HEK293 (cell line): ENCODE data around the gene DHRS7.

Source experiments
- BCL11A ChIP-seq: fragments of 450-650 bp; formaldehyde crosslinking; IDR thresholded peaks from 2 replicates; pipeline ENCODE4 v1.5.1; 2016; ENCODE audit warnings: low read depth, missing biosample characterization, missing genetic modification characterization
- HIC1 ChIP-seq: fragments of 450-650 bp; formaldehyde crosslinking; IDR thresholded peaks from 2 replicates; pipeline ENCODE4 v1.5.1; 2016; ENCODE audit warnings: missing biosample characterization, missing genetic modification characterization
- KLF16 ChIP-seq: fragments of 450-650 bp; formaldehyde crosslinking; IDR thresholded peaks from 2 replicates; pipeline ENCODE4 v1.5.1; 2017; ENCODE audit warnings: missing biosample characterization, missing genetic modification characterization
- KLF8 ChIP-seq: fragments of 450-650 bp; formaldehyde crosslinking; IDR thresholded peaks from 2 replicates; pipeline ENCODE4 v1.5.1; 2016; ENCODE audit warnings: missing biosample characterization, missing genetic modification characterization
- MZF1 ChIP-seq: fragments of 450-650 bp; formaldehyde crosslinking; IDR thresholded peaks from 2 replicates; pipeline ENCODE4 v1.5.1; 2017; ENCODE audit warnings: missing biosample characterization, missing genetic modification characterization, borderline replicate concordance
- OSR2 ChIP-seq: fragments of 450-650 bp; formaldehyde crosslinking; IDR thresholded peaks from 2 replicates; pipeline ENCODE4 v1.5.1; 2016; ENCODE audit warnings: missing biosample characterization, missing genetic modification characterization
- PRDM10 ChIP-seq: fragments of 450-650 bp; formaldehyde crosslinking; IDR thresholded peaks from 2 replicates; pipeline ENCODE4 v1.5.1; 2016; ENCODE audit warnings: missing biosample characterization, missing genetic modification characterization
- ZBTB21 ChIP-seq: fragments of 450-650 bp; formaldehyde crosslinking; IDR thresholded peaks from 2 replicates; pipeline ENCODE4 v1.5.1; 2017; ENCODE audit warnings: missing biosample characterization, missing genetic modification characterization
- ZNF121 ChIP-seq: fragments of 450-650 bp; formaldehyde crosslinking; IDR thresholded peaks from 2 replicates; pipeline ENCODE4 v1.5.1; 2016; ENCODE audit warnings: missing biosample characterization, missing genetic modification characterization
- ZNF2 ChIP-seq: fragments of 450-650 bp; formaldehyde crosslinking; IDR thresholded peaks from 2 replicates; pipeline ENCODE4 v1.5.1; 2016; ENCODE audit warnings: missing biosample characterization, missing genetic modification characterization
- ZNF211 ChIP-seq: fragments of 450-650 bp; formaldehyde crosslinking; IDR thresholded peaks from 2 replicates; pipeline ENCODE4 v1.5.1; 2016; ENCODE audit warnings: low read depth, missing biosample characterization, missing genetic modification characterization
- ZNF280D ChIP-seq: fragments of 450-650 bp; formaldehyde crosslinking; IDR thresholded peaks from 2 replicates; pipeline ENCODE4 v1.5.1; 2016; ENCODE audit warnings: missing biosample characterization, missing genetic modification characterization
- ZNF354C ChIP-seq: fragments of 450-650 bp; formaldehyde crosslinking; IDR thresholded peaks from 2 replicates; pipeline ENCODE4 v1.5.1; 2016; ENCODE audit warnings: missing biosample characterization, missing genetic modification characterization, low read depth, borderline replicate concordance
- ZNF37A ChIP-seq: fragments of 450-650 bp; IDR thresholded peaks from 2 replicates; pipeline ENCODE4 v1.5.1; 2018; ENCODE audit warnings: missing biosample characterization, missing genetic modification characterization
- ZNF48 ChIP-seq: fragments of 450-650 bp; formaldehyde crosslinking; IDR thresholded peaks from 2 replicates; pipeline ENCODE4 v1.5.1; 2016; ENCODE audit warnings: missing biosample characterization, missing genetic modification characterization
- ZNF513 ChIP-seq: fragments of 450-650 bp; IDR thresholded peaks from 2 replicates; pipeline ENCODE4 v1.5.1; 2018; ENCODE audit warnings: missing biosample characterization, missing genetic modification characterization
- ZNF514 ChIP-seq: fragments of 450-650 bp; formaldehyde crosslinking; IDR thresholded peaks from 2 replicates; pipeline ENCODE4 v1.5.1; 2016; ENCODE audit warnings: missing biosample characterization, missing genetic modification characterization
- ZNF521 ChIP-seq: fragments of 450-650 bp; formaldehyde crosslinking; IDR thresholded peaks from 2 replicates; pipeline ENCODE4 v1.5.1; 2017; ENCODE audit warnings: missing biosample characterization, mild to moderate bottlenecking, missing genetic modification characterization
- ZNF558 ChIP-seq: fragments of 450-650 bp; formaldehyde crosslinking; IDR thresholded peaks from 2 replicates; pipeline ENCODE4 v1.5.1; 2016; ENCODE audit warnings: missing biosample characterization, missing genetic modification characterization
- TF ChIP-seq, protein P1 (sequence below): fragments of 450-650 bp; formaldehyde crosslinking; IDR thresholded peaks from 2 replicates; pipeline ENCODE4 v1.5.1; 2016; ENCODE audit warnings: missing biosample characterization, missing genetic modification characterization
- TF ChIP-seq, protein P2 (sequence below): fragments of 450-650 bp; formaldehyde crosslinking; IDR thresholded peaks from 2 replicates; pipeline ENCODE4 v1.5.1; 2016; ENCODE audit warnings: missing biosample characterization, missing genetic modification characterization
- TF ChIP-seq, protein P3 (sequence below): fragments of 450-650 bp; formaldehyde crosslinking; IDR thresholded peaks from 2 replicates; pipeline ENCODE4 v1.5.1; 2017; ENCODE audit warnings: missing biosample characterization, missing genetic modification characterization

The DHRS7 gene

DNA sequence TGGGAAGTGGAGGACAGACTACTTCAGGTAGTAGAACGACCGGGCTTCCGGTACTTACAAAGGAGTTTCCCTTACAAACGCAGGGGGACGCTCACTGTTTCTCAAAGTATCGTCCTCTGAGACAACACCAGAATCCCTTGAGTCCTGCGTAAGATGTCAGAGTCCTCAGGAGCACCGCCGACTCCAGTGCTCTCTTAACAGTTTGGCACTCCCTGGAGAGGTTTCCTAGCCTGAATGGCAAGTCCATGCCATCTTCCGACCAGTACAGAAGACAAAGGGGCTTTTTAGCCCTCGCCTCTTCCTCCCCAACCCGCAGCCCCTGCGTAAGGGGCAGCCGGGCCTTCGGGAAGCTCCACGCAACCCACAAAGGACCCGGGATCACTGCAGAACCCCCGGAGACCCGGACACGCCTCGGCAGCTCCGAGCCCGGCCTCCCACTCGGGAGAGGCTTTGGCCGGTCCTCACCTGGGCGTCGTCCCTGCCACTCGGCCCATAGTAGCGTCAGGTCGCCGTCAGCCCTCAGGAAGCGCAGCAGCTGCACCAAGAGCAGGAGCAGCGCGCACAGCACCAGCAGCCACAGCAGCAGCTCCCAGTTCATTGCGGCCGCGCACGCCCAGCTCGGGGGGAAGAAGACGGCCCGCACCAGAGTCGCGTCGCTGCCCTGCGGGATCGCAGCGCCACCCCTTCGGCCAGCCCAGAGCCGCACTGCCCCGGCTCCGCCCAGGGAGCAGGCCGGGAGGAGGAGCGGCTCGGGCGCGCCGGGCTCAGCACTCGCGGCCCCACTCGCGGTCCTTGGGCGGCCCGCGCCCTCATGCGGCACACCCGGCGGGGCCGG, at the start of gene DHRS7 (continued):
- no peak for TF ChIP-seq KLF16
- no peak for TF ChIP-seq ZNF37A (tag by site-specific recombination)
- TF ChIP-seq OSR2, result peak; percentile 31
- TF ChIP-seq, protein P1, sequence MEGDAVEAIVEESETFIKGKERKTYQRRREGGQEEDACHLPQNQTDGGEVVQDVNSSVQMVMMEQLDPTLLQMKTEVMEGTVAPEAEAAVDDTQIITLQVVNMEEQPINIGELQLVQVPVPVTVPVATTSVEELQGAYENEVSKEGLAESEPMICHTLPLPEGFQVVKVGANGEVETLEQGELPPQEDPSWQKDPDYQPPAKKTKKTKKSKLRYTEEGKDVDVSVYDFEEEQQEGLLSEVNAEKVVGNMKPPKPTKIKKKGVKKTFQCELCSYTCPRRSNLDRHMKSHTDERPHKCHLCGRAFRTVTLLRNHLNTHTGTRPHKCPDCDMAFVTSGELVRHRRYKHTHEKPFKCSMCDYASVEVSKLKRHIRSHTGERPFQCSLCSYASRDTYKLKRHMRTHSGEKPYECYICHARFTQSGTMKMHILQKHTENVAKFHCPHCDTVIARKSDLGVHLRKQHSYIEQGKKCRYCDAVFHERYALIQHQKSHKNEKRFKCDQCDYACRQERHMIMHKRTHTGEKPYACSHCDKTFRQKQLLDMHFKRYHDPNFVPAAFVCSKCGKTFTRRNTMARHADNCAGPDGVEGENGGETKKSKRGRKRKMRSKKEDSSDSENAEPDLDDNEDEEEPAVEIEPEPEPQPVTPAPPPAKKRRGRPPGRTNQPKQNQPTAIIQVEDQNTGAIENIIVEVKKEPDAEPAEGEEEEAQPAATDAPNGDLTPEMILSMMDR (tag by site-specific recombination), result peak; percentile 70
- TF ChIP-seq, protein P2, sequence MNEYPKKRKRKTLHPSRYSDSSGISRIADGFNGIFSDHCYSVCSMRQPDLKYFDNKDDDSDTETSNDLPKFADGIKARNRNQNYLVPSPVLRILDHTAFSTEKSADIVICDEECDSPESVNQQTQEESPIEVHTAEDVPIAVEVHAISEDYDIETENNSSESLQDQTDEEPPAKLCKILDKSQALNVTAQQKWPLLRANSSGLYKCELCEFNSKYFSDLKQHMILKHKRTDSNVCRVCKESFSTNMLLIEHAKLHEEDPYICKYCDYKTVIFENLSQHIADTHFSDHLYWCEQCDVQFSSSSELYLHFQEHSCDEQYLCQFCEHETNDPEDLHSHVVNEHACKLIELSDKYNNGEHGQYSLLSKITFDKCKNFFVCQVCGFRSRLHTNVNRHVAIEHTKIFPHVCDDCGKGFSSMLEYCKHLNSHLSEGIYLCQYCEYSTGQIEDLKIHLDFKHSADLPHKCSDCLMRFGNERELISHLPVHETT (tag by site-specific recombination), result no peak
- no peak for TF ChIP-seq ZNF211 (tag by site-specific recombination)
- TF ChIP-seq ZNF558 (tag by site-specific recombination), result no peak
- TF ChIP-seq MZF1 (tag by site-specific recombination), result no peak; the same call in 1 of the 2 replicates
- no peak for TF ChIP-seq ZBTB21
- peak; percentile 65 for TF ChIP-seq ZNF2 (tag by site-specific recombination)
- no peak for TF ChIP-seq ZNF514 (tag by site-specific recombination)
- no peak for TF ChIP-seq ZNF121 (tag by site-specific recombination)
- no peak for TF ChIP-seq ZNF354C
- TF ChIP-seq ZNF521 (tag by site-specific recombination), result no peak
- TF ChIP-seq HIC1, result peak; percentile 13; the same call in 1 of the 2 replicates
- TF ChIP-seq, protein P3, sequence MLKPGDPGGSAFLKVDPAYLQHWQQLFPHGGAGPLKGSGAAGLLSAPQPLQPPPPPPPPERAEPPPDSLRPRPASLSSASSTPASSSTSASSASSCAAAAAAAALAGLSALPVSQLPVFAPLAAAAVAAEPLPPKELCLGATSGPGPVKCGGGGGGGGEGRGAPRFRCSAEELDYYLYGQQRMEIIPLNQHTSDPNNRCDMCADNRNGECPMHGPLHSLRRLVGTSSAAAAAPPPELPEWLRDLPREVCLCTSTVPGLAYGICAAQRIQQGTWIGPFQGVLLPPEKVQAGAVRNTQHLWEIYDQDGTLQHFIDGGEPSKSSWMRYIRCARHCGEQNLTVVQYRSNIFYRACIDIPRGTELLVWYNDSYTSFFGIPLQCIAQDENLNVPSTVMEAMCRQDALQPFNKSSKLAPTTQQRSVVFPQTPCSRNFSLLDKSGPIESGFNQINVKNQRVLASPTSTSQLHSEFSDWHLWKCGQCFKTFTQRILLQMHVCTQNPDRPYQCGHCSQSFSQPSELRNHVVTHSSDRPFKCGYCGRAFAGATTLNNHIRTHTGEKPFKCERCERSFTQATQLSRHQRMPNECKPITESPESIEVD, result no peak
- TF ChIP-seq ZNF513, result no peak
- no peak for TF ChIP-seq ZNF48 (tag by site-specific recombination)
- no peak for TF ChIP-seq BCL11A (tag by site-specific recombination)
- no peak; the same call in 1 of the 2 replicates for TF ChIP-seq KLF8 (tag by site-specific recombination)
- no peak for TF ChIP-seq ZNF280D
- TF ChIP-seq PRDM10 (tag by site-specific recombination), result peak; percentile 61
